Measurements from ENCODE around the gene SH2D3A.

SH2D3A gene

GRCh38 chr19:6717036-6717435, 50.2 kb downstream of the SH2D3A start:
- Histone ChIP-seq H3K9ac (no peak overlapping the region), H3K27me3 (ENCODE audit: insufficient read depth, low read depth) (peaks cover 4% of the 10 kb centered on the region; the same call in 1 of the 2 replicates), H3K79me2 (ENCODE audit: insufficient read depth, low read depth) (no peaks in the 10 kb centered on the region), H3K36me3 (ENCODE audit: insufficient read depth) (no peaks in the 10 kb centered on the region), H3K4me1 (ENCODE audit: low read depth, poor library complexity, severe bottlenecking) (no peaks in the 10 kb centered on the region), H3K4me2 (no peak overlapping the region), H2AFZ (ENCODE audit: low read depth) (no peak overlapping the region), H3K4me3 (IDR thresholded peaks at IDR 0.05; ENCODE audit: insufficient read depth, low read depth, low read length) (no peak overlapping the region), H4K20me1 (ENCODE audit: insufficient read depth) (no peaks in the 10 kb centered on the region), H3K27ac (no peak overlapping the region)
- TF ChIP-seq CTCF (conservative IDR thresholded peaks at IDR 0.05; ENCODE audit: low read depth, low read length) = no peak

DNA sequence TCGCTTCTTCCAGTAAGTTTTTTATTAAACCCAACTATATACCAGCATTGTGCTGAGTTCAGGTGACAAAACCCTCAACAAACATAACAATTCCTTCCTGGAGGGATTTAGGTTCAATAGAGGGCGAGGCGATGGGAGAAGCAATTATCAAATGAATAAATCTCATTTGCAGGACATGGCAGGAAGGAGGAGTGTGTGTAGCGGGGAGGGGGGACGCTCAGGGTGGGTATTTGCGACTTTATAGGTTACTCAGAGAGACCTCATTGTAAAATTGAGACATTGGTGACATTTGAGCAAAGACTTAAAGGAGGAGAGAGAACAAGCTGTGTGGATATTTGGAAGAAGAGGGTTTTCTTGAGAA, 50.6 kb downstream of the SH2D3A start:
- no peak overlapping the region for H3K4me3 ChIP-seq (IDR thresholded peaks at IDR 0.05; ENCODE audit: insufficient read depth, low read depth, low read length)
- H3K27me3 ChIP-seq (ENCODE audit: insufficient read depth, low read depth) = peaks cover 9% of the 10 kb centered on the region; the same call in 1 of the 2 replicates
- no peak for TF ChIP-seq CTCF (conservative IDR thresholded peaks at IDR 0.05; ENCODE audit: low read depth, low read length)
- H3K4me2 ChIP-seq = no peak overlapping the region
- H2AFZ ChIP-seq (ENCODE audit: low read depth) = no peak overlapping the region
- no peaks in the 10 kb centered on the region for H3K36me3 ChIP-seq (ENCODE audit: insufficient read depth)
- H3K4me1 ChIP-seq (ENCODE audit: low read depth, poor library complexity, severe bottlenecking) = no peaks in the 10 kb centered on the region
- H3K27ac ChIP-seq = no peak overlapping the region
- H4K20me1 ChIP-seq (ENCODE audit: insufficient read depth) = no peaks in the 10 kb centered on the region
- H3K9ac ChIP-seq = no peak overlapping the region
- no peaks in the 10 kb centered on the region for H3K79me2 ChIP-seq (ENCODE audit: insufficient read depth, low read depth)

DNA sequence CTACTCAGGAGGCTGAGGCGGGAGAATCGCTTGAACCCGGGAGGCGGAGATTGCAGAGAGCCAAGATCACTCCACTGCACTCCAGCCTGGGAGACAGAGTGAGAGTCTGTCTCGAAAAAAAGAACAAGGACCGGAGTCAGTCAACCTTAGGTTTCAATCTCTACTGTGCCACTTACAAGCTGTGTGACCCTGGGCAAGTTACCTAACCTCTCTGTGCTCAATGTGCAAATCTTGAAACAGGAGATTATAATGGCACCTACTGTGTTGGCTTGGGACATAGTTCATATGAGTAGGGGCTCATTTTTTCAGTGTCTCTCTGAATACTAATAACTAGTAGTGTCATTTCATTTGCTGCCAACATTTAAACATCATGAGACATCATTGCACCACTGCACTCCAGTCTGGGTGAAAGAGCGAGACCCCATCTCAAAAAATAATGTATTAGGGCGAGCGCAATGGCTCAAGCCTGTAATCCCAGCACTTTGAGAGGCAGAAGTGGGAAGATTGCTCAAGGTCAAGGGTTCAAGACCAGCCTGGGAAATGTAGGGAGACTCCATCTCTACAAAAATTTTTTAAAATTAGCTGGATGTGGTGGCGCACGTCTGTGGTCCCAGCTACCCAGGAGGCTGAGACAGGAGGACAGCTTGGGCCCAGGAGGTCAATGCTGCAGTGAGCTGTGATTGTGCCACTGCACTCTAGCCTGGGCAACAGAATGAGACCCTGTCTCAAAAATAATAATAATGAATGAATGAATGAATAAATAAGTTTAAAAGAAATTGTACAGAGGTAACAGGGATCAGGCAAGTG, 52.3 kb downstream of the SH2D3A start:
- H3K36me3 ChIP-seq (ENCODE audit: insufficient read depth) = no peaks in the 10 kb centered on the region
- no peak overlapping the region for H3K4me3 ChIP-seq (IDR thresholded peaks at IDR 0.05; ENCODE audit: insufficient read depth, low read depth, low read length)
- peaks cover 24% of the 10 kb centered on the region for H3K27me3 ChIP-seq (ENCODE audit: insufficient read depth, low read depth)
- H3K27ac ChIP-seq = no peak overlapping the region
- no peak for TF ChIP-seq CTCF (conservative IDR thresholded peaks at IDR 0.05; ENCODE audit: low read depth, low read length)
- H3K79me2 ChIP-seq (ENCODE audit: insufficient read depth, low read depth) = no peaks in the 10 kb centered on the region
- no peak overlapping the region for H2AFZ ChIP-seq (ENCODE audit: low read depth)
- no peaks in the 10 kb centered on the region for H3K4me1 ChIP-seq (ENCODE audit: low read depth, poor library complexity, severe bottlenecking)
- H4K20me1 ChIP-seq (ENCODE audit: insufficient read depth) = no peaks in the 10 kb centered on the region
- no peak overlapping the region for H3K4me2 ChIP-seq
- no peak overlapping the region for H3K9ac ChIP-seq

- H2AFZ ChIP-seq (ENCODE audit: low read depth) = no peak overlapping the region
- no peaks in the 10 kb centered on the region for H4K20me1 ChIP-seq (ENCODE audit: insufficient read depth)
- H3K27ac ChIP-seq = no peak overlapping the region
- TF ChIP-seq CTCF (conservative IDR thresholded peaks at IDR 0.05; ENCODE audit: low read depth, low read length) = no peak
- no peak overlapping the region for H3K9ac ChIP-seq
- peaks cover 33% of the 10 kb centered on the region for H3K27me3 ChIP-seq (ENCODE audit: insufficient read depth, low read depth)
- H3K4me2 ChIP-seq = no peak overlapping the region
- H3K79me2 ChIP-seq (ENCODE audit: insufficient read depth, low read depth) = no peaks in the 10 kb centered on the region
- H3K4me1 ChIP-seq (ENCODE audit: low read depth, poor library complexity, severe bottlenecking) = no peaks in the 10 kb centered on the region
- H3K36me3 ChIP-seq (ENCODE audit: insufficient read depth) = no peaks in the 10 kb centered on the region
- no peak overlapping the region for H3K4me3 ChIP-seq (IDR thresholded peaks at IDR 0.05; ENCODE audit: insufficient read depth, low read depth, low read length)
These were observed 53.2 kb downstream of the SH2D3A start for GRCh38 chr19:6713773-6714692.
